ENCODE results near the gene STRADB.

Gene STRADB

DNA sequence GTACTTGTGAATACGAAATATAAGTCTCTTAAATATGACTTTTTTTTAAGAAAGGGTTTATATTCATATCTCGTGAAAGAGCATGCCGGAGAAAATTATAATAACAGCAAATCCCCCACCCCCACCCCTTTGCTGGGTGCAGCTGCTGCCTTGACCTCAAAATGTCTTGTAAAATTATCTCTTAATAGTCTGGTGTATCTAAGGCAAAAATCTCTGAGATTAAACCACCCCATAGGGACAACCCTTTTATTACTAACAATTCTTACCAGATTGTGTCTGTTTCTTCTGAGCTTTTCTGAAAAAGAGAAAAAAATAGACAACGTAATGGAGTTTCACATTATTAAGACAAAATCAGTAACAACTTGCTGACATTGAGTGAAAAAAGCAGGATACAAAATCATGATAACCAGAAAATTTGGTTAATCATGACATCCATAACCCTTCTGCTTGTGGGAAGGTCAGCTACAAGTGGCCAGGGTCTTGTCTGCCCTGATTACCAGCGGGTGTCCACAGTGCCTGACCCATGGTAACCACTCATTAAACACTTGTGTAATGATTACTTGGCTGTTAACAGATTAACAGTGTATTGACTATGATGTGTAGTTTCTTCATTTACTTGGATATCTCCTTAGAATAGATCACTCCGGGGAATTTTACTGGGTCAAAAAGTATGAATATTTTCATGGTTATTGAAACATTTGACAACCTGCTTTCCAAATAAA, 1.5 kb downstream of the STRADB start:
- H3K4me3 ChIP-seq (ENCODE audit: low read depth, low read length), result no peak overlapping the region
- TF ChIP-seq, protein P1, sequence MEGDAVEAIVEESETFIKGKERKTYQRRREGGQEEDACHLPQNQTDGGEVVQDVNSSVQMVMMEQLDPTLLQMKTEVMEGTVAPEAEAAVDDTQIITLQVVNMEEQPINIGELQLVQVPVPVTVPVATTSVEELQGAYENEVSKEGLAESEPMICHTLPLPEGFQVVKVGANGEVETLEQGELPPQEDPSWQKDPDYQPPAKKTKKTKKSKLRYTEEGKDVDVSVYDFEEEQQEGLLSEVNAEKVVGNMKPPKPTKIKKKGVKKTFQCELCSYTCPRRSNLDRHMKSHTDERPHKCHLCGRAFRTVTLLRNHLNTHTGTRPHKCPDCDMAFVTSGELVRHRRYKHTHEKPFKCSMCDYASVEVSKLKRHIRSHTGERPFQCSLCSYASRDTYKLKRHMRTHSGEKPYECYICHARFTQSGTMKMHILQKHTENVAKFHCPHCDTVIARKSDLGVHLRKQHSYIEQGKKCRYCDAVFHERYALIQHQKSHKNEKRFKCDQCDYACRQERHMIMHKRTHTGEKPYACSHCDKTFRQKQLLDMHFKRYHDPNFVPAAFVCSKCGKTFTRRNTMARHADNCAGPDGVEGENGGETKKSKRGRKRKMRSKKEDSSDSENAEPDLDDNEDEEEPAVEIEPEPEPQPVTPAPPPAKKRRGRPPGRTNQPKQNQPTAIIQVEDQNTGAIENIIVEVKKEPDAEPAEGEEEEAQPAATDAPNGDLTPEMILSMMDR (IDR thresholded peaks at IDR 0.05; ENCODE audit: borderline replicate concordance, insufficient read depth, low read depth, low read length), result no peak

- TF ChIP-seq, protein P1 (IDR thresholded peaks at IDR 0.05; ENCODE audit: borderline replicate concordance, insufficient read depth, low read depth, low read length), result no peak
- no peak overlapping the region for H3K4me3 ChIP-seq (ENCODE audit: low read depth, low read length)
These were observed 6.8 kb downstream of the STRADB start for GRCh38 chr2:201458381-201458780.

- no peak overlapping the region for H3K4me3 ChIP-seq (ENCODE audit: low read depth, low read length)
- TF ChIP-seq, protein P1 (IDR thresholded peaks at IDR 0.05; ENCODE audit: borderline replicate concordance, insufficient read depth, low read depth, low read length), result no peak
These were observed 9.0 kb downstream of the STRADB start for GRCh38 chr2:201460532-201460931.

GRCh38 chr2:201464547-201464946, 13.0 kb downstream of the STRADB start:
- H3K4me3 ChIP-seq (ENCODE audit: low read depth, low read length), result no peak overlapping the region
- TF ChIP-seq, protein P1 (IDR thresholded peaks at IDR 0.05; ENCODE audit: borderline replicate concordance, insufficient read depth, low read depth, low read length), result no peak

- TF ChIP-seq, protein P1 (IDR thresholded peaks at IDR 0.05; ENCODE audit: borderline replicate concordance, insufficient read depth, low read depth, low read length), result no peak
- no peak overlapping the region for H3K4me3 ChIP-seq (ENCODE audit: low read depth, low read length)
These were observed 14.0 kb downstream of the STRADB start for GRCh38 chr2:201465524-201465971.

GRCh38 chr2:201466050-201466675, 14.6 kb downstream of the STRADB start:
- H3K4me3 ChIP-seq (ENCODE audit: low read depth, low read length), result no peak overlapping the region
- TF ChIP-seq, protein P1 (IDR thresholded peaks at IDR 0.05; ENCODE audit: borderline replicate concordance, insufficient read depth, low read depth, low read length), result no peak

DNA sequence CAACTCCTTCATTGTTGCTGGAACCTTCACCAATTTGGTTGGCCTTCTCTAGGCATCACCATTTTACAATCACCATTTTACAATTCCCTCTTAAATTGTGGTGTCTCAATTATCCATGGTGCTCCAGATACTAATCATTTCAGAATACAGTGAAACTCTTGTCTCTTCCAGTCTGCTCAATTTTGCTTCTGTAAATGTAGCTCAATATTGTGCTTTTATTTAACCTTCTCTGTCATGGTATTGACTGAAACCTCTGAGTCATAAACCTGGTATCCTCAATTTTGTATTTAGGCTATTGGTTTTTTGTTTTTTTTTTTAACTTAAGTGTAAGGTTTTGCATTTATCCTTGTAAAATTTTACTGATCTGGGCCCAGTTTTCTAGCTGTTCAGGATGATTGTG, 16.1 kb downstream of the STRADB start:
- TF ChIP-seq, protein P1 (IDR thresholded peaks at IDR 0.05; ENCODE audit: borderline replicate concordance, insufficient read depth, low read depth, low read length), result no peak
- H3K4me3 ChIP-seq (ENCODE audit: low read depth, low read length), result no peak overlapping the region

Measured in GM12875 (cell line).